T-helper 1 cell (primary cell): ENCODE data around the gene ITM2B.
"Not testable (repeated sequence)": the region's sequence is repeated elsewhere in the genome, so short reads cannot be mapped to it uniquely, and the experiment has no call there.

Experiments used
- DNase-seq, 5 donors: peaks; one replicate each; pipeline ENCODE4 v3.0.0-alpha.2; 2012 to 2020

ITM2B gene

GRCh38 chr13:48230541-48230940 lies 2.5 kb upstream of the ITM2B start:
- no peak for DNase-seq

GRCh38 chr13:48231080-48231479 lies 1.9 kb upstream of the ITM2B start:
- DNase-seq: no peak

GRCh38 chr13:48231933-48232332 lies 1.1 kb upstream of the ITM2B start:
- no peak for DNase-seq

- DNase-seq: peak in 2 of 5 donors; percentile 8 to 22
These were observed 473 bp upstream of the ITM2B start for GRCh38 chr13:48232420-48233045.

- no peak for DNase-seq
These were observed 983 bp downstream of the ITM2B start for GRCh38 chr13:48233889-48234488.

- DNase-seq: peak in 1 of 5 donors; percentile 47
These were observed 1.7 kb downstream of the ITM2B start for GRCh38 chr13:48234566-48235340.

GRCh38 chr13:48235341-48236135 lies 2.5 kb downstream of the ITM2B start:
- no peak for DNase-seq

- no peak for DNase-seq
These were observed 3.7 kb downstream of the ITM2B start for GRCh38 chr13:48236528-48237353.

GRCh38 chr13:48239369-48239768 lies 6.4 kb downstream of the ITM2B start:
- not testable (repeated sequence) for DNase-seq

- no peak for DNase-seq
These were observed 8.6 kb downstream of the ITM2B start for GRCh38 chr13:48241651-48242050.

- DNase-seq: no peak
These were observed 9.7 kb downstream of the ITM2B start for GRCh38 chr13:48242677-48243076.

- DNase-seq: no peak
These were observed 11.2 kb downstream of the ITM2B start for GRCh38 chr13:48244159-48244558.

- DNase-seq: no peak
These were observed 13.1 kb downstream of the ITM2B start for GRCh38 chr13:48246102-48246501.

- no peak for DNase-seq
These were observed 16.0 kb downstream of the ITM2B start for GRCh38 chr13:48249018-48249417.

- no peak for DNase-seq
These were observed 18.6 kb downstream of the ITM2B start for GRCh38 chr13:48251611-48252081.

- no peak for DNase-seq
These were observed 19.2 kb downstream of the ITM2B start for GRCh38 chr13:48252176-48252575.

GRCh38 chr13:48253849-48254248 lies 20.8 kb downstream of the ITM2B start:
- no peak for DNase-seq

GRCh38 chr13:48255090-48255489 lies 22.1 kb downstream of the ITM2B start:
- no peak for DNase-seq

GRCh38 chr13:48255954-48256353 lies 22.9 kb downstream of the ITM2B start:
- no peak for DNase-seq

- no peak for DNase-seq
These were observed 25.0 kb downstream of the ITM2B start for GRCh38 chr13:48258002-48258401.

- no peak for DNase-seq
These were observed 25.4 kb downstream of the ITM2B start for GRCh38 chr13:48258430-48258829.

GRCh38 chr13:48260970-48261369 lies 28.0 kb downstream of the ITM2B start:
- DNase-seq: no peak
